Activated CD4-positive, alpha-beta T cell treated with anti-CD3 and anti-CD28 coated beads, Interleukin-2, Interleukin-4, amounts not matched to agents 100 ng/mL and 50 ng/mL, durations not matched to agents 16 hours and 8 hours (primary cell): Measurements from ENCODE around the gene ERMARD.

ENCODE experiments used
- DNase-seq: peaks from one replicate; pipeline ENCODE4 v3.0.0-alpha.2; 2020; ENCODE audit warnings: low spot score

ERMARD gene

DNA sequence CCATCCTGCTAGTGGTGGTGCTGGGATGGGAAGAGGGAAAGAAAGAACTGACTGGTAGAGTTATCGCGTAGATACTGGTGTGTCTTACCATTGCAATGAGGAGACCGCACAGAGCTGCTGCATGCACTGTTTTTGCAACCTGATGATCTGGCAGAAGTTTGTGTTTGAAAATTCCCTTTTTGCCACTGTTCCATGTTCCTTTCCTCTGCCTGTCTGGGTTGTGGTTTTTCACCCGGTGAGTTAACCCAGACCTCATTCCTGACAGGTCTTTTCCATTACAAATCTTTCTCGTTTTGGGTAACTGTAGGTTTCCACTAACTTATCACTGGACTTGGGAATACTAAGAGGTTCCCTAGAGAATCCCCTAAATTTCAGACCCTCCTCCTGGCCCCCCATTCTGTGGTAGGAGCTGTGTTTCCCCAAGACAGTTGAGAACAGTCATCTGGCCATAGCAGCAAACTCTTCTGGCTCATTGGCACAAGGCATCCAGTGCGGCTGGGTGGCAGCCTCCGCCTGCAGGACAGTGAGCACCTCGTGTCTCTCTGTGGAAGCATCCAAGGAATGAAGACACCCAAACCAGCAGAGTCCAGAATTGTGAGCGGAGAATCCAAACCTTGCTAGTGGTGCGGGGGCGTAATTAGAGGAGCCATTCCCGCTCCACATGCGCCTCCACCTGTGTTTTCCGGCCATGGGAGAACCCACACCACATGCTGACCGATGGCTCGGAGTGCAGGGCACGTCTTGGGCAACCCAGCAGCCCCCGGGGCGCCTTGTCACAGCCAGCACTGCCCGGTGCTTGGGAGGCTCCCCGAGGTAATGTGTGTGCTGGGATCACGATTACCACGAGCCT lies 32.8 kb downstream of the ERMARD start:
- no peak for DNase-seq

DNA sequence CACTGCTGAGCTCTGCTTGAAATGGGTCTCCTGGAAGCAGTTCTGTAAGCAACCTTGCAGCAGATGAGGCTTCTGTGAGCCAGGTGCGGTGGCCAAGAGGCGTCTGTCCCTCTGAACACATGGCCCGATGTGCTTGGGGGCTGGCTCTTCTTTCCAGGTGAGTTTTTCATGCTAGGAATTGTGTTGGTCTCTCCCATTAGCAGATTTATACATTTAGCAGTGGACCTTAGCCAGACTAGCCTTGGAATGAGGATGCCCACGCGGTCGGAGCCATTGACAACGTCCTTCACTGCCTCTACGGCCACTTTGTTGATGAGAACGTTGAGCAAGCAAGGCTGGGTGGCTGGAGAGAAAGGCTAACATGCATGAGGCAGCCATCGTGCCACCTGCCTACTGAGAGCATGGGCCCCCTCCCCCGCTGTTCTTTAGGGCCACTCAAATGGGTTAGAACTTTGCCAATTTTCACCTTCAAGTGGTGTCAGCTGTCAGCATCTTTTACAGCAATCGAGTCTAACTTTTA lies 33.5 kb downstream of the ERMARD start:
- DNase-seq = no peak

DNA sequence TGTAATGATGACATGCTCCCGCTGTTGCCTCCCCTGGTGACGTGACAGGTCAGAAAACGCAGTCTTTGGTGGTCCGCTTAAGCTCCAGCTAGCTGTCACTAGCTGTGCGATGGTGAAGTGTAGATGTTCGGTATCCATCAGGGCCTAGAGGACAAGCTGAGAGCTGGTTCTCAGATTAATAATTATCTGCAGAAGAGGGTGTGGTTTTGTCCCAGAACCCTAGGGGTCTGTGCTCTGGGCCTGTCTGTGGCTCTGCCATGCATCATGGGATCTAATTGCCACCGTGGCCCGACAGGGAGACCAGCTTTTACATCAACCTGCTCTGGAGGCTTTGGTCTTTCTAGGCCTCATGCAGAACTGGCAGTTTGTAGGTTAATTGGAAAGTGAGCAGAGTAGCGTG lies 34.1 kb downstream of the ERMARD start:
- DNase-seq = no peak

DNA sequence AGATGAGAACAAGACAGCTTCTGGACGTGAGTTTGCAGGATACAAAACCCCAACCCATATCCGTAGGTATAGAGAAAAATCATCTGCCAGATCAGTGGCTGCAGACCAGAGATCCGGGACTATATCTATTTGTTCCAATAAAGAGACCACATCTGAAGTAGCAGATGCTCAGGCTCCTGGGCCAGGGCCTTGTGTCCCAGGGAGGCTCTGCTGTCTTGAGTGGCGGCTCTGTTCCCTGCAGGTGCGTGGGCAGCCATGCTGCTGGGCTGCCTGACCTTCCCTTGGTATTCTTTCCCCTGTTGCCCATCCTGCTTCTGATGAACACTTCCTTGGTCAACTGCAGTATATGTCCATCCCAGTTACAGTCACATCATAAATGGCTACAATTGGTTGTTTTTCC lies 34.9 kb downstream of the ERMARD start:
- DNase-seq = no peak

DNA sequence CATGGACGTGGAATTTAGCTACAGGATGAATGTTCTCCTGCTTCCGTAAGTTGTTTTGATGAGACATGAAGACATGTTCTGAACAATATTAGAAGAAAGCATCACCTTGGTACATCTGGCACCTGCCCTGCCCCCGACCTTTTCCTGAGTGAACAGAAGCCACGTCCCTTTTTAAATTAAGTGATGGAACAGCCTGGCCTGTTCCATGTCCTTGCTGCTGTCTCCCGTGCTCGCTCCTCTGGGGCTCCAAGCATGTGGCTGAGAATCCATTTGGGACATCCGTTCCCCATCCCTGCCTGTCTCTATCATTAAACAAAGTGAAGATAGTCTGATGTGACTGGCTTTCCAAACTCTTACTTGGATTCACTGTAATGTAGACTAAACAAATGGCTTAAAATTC lies 36.4 kb downstream of the ERMARD start:
- DNase-seq = no peak

DNA sequence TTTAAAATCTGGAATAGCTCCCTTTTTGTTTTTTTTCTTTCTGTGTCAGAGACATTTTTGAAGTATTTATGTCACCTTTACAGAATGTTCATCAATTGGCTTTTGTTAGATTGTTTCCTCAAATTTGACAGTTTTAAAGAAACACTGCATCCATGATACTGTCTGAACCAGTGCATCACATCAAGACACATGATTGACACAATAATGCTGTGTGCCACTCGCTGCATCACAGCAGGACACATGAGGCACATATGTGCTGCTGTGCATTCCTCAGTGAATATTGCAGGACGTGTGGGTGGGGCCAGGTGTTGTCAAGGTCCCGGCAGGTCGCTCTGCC lies 37.4 kb downstream of the ERMARD start:
- no peak for DNase-seq

DNA sequence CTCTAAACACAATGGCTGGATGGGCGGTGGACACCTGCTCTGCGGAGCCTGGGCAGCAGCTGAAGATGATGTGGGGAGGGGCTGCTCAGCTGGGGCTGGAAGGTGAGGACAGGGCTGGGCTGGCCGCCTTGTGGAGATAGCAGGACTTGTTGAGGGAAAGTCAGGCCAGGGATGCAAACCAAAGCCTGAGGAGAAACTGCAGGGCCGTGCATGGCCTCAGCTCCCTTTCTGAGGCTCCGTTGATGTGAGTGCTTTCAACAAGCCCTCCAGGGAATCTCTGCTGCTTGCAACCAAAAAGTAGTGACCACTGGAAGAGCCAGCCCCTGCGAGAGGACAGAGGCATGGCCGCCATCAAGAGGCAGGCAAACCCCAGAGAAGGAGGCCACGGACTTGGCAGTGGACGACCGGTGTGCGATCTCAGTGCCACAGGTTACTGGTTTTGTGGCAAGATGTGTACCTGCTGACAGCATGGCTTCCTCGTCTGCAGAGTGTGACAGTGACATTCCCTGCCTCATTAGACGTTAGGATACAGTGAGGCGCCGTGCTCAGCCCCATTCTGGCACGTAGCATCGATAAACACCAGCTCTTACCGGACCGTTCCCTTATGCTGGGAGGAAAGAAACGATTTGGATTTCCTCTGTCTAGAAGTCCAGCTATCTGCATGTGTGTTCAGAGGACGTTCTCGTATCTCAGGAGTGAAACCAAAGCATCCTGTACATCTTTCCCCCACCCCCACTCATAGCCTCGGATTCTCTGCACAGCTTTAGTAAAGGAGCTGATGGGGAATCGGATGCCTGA lies 37.9 kb downstream of the ERMARD start:
- DNase-seq = no peak

DNA sequence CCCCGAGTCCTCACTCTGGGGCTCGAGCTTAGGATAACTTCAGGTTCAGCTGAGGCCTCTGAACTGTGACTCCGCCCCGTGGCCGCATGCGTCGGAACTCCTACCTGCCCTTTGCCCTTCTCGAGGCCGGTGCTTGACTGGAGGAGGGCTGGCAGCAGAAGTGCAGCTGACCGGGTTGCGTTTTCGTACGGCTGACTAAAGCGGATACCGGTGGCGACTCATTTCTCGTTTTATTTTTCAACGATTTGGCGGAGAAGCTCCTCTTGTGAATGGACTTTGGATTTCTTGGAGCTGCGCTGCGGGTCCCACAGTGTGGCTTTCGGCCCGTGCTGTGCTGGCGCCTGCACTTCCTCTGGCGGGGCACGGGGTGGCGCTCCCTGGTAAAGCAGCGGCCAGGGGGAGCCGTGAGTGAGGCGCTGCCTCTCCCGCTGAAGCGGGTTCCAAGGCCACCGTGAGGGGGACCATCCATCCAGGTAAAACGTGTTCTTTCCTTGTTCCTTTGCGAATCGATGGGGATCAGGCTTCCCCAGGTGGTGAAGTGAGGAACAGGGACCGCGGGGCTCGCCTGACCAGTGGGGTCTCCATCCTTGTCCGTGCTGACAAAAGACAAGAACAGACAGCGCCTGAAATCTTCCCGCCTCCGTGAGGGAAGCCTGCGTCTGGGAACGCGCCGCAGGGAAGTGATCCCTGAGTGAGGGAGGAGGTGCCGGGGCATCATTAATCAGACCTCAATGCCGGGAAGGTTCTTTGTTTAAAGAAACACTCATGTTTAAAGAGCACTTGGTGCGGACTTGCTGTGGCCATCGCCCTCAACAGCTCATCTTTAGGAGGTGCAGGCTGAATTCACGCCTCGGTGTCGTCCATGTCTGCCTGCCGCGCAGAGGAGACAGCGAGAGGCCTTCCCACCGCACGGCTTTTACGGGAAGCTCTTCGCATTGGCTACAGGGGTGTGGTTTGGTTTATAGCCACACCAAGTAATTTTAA lies 38.8 kb downstream of the ERMARD start:
- DNase-seq = peak; percentile 75

DNA sequence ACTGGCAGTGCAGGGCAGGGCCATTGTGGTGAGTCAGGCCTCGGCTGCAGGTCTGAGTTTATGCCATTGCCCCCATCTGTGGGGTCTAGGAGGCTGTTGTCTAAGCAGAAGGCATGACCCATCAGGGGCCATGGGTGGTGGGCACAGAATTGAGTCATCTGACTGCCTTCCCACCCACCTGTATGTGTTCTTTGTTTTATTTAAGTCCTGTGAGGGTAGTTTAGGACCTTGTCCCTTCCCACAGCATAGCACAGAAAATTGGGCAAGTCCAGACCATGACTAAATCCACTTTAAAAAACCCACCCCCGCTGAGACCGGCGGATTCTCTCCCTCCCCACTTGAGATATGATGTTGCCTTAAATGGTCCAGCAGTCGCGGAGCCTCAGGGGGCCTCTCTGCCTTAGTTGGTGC lies 40.3 kb downstream of the ERMARD start:
- no peak for DNase-seq

DNA sequence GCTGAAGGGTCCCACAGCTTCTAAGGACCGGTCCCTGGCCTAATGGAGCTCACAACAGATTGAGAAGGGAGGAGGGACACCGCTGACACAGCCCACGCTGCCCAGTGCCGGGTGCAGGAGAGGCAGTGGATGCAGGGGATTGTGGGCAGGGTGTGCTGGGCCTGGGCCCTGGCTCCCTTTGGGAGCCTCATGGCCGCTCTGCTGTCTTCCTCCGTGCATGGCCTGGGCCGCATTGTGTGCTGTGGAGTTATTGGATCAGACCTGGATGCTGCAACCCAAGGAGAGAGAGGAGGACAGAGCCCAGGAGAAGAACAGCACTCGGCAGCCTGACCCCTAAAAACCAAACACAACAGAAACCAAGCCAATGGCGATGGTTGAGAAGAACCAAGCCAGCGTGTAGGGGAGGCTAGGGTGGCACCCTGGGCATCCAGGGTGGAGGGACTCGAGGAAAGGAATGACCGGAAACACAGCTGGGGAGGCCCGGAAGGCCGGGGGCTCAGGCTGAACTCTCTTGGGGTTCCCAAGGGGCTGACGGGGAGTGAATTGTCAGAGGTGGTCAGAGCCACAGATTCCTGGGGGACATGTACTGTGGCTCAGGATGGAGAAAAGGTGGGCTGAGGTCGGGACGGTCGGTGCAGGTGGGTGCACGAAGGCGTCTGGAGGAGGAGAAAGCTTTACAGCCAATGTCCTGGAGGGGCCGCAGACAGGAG lies 41.0 kb downstream of the ERMARD start:
- DNase-seq = no peak

DNA sequence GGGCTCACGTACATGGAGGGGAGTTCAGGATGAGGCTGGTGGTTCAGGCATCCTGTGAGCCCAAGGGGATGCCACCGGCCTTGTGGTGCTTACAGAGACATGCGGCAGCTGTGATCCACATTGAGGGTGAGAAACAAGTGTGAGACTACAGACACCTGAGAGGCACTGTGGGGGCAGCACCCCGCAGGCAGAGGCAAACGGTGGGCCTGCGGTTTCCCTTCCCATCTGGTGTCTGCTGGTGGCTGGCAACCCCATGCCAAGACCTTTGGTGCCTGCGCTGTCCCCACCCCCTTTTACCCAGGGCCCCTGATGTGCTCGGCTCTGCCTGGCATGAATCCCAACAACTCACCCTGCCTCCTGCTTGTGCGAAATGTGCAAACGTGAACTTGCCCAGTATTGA lies 42.0 kb downstream of the ERMARD start:
- no peak for DNase-seq

DNA sequence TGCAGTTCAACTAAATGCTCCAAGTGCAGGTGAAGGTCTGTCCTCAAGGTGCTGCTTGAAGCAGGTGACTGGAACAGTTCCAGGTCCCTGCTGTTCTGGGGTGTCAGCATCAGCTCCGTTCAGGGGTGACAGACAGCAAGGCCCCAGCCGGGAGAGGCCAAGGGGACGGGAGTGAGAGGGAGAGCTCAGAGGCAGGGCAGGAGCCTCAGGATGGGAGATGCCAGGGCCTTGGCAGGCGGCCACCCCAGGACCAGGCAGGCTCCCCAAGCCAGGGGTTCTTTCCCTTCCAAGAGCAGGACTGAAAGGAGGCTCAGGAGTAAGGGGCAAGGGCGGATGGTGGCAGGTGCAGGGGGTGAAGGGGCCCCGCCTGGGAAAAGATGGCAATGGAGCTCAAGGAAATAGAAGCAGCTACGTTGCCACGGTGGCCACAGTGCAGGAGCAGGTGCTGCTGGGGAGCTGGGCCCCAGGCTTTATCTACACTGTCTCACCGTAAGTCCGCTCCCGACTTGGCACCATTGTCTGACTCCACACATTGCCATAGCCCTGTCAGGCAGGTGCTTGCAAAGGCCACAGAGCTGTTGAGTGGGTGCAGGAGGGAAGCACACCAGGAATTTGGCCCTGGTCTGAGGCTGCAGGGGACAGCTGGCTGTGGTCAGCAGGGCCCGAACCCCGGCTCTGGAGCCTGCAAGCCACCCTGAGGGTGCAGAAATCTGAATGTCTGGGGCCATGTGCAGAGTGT lies 43.1 kb downstream of the ERMARD start:
- DNase-seq = no peak

DNA sequence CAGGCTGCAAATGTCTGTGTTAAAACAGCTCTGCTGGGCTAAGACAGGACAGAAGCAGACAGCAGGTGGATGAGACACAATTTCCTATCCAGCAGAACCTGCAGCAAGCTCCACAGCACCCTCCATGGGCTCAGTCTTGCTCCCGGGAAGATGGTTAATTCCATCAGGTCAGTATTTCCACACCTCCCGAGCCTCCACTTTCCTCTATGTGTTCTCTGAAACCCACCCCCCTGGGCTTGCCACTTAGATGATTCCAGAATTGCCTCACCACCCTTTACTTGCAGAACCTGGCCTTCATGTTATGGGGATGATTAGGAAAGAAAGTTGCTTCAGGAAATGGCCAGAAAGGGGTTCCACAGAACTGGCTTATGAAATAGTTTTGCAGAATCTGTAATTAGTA lies 43.8 kb downstream of the ERMARD start:
- no peak for DNase-seq

DNA sequence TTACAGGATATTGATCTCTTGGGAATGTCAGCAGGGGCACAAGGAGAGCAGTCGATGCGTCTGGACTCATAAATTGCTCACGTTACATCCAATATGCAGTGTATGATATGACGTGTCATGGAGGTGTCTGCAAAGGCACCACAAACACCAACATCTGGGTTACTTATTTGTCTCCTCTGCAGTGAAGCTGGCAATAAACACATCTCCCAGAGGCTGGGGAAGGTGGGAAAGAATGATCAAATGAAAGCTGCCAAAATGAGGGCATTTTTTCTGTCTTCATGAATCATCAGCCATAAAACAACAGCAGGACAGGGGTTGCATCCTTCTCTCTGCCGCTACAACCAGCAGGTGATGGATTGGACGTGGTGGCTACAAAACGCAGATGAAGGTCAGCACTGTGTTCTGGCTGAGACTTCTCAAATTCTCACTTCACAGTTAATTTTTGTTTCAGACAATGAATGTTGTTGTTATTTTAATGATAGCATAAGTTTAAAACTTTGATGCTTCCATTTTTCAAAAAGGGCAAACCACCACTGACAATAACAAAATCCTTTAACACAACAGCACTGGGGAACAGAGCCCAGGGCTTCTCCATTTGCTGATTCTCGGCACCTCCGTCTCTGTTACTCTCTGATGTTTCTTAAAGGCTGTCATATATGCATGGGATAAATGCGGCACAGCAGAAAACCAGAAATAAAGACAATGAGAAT lies 47.5 kb downstream of the ERMARD start:
- no peak for DNase-seq

DNA sequence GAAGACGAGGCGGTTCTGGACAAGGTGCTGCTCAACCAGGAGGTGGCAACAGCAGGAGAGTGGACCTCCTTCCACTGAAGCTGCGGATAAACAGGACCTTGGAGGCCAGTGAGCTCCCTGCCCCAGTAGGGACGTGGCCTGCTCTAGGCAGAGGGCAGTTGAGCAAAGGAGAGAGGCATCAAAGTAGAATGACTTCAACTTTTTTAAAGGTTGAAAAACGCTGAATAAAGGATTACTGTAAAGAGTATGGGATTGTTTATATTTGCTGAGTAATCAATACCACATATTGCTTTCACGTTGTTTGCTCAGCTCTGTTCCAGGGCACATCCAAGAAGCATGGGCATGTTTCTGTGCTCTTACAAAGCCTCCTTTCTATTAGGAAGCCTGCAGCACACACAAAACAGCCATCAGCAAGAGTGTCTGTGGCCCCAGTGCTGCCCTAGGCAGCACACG lies 48.1 kb downstream of the ERMARD start:
- DNase-seq = no peak

DNA sequence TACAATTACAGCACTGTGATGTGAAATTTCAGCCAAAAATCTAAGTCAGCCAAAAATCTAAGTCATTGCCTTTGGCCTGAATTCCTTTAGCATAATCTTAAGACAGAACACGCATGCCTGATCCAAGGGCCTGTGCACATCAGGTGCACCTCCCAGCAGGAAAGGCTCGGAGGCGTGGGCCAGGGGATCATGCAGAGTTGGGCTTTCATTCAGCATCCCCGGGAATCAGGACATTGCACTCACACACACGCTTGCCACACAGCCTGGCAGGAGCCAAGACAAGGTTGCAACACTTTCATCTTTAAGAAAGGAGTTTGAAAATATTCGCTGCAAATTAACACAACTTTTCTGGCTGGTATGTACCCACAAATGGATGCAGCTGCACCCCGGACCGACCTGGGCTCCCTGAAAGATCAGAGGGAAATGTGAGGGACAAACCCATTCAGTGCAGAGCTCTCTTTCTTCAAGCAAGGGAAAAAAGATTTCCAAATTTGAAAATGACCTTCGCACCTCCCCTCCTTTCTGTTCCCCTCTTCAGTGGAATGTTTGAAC lies 48.8 kb downstream of the ERMARD start:
- no peak for DNase-seq

DNA sequence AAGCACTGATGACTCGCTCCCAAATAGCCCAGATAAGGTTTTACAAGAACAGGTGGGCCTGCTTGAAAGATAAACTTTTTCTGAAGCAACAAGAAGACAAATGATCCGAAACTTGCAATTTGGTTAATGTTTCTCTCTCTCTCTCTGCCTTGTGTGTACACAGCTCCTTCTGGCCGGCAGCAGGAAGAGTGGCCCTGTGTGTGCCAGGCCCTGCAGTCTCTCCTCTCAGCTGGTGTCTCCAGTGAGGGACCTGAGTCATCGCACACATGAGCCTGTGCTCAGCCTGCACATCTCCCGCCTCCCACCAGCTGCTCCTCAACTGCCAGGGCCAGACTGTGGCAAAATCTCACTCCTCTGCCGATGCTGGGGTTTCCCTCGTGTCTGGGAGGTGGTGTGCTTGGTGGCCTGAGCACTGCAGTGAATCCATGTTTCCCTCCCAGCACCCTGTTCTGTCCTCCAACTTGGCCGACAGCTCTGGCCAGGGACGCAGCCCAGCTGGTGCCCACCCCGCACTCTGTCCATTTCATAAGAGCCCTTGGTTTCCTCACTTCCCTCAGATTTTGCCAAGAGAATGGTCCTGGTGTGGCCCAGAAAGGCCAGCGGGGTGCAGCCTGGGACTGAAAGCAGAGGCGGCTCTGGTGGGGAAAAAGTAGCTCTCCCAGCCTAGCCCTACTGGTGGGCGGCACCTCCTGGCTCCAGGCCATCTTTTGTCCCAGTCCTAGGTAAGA lies 49.4 kb downstream of the ERMARD start:
- DNase-seq = no peak

DNA sequence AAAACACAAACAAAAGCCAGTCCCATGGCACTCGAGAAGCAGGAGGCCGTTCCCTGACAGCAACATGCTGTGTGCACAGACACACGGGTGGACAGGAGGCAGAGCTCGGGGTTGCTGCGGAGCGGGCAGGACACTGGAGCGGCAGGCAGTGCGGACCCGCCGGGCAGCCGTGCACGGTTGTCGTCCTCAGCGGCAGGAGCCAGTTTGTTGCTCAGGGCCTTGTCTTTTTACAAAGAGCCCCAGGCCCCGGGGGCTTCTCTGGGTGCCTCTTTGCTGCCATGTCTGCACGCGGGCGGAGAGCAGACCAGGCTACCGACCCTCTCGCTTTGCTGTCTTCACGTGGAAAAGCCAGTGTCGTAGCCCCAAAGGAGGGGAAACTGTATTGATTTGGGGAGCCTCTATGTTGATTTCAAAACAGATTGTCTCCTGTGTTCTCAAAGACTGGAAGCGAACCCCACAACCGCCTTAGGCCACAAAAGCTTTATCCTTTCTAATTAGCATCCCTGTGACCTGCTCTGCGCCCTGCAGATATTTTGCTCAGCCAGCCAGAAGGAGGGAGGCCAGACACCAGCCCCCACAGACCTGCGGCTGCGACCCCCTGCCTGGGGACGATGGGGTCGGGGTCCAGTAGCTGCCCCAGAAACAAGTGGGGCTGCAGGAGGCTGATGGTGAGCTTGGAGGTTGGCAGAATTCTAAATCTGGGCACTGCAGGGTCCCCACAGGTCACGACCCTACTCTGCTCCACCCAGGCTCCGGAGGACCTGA lies 50.2 kb downstream of the ERMARD start:
- no peak for DNase-seq
